NCI-H2081 (cell line): ENCODE measurements around the gene TTC23L.

Experiments
- DNase-seq, 2 experiments: peaks; one replicate each; lab custom pipeline; 2025; lab: John Stamatoyannopoulos, UW

TTC23L gene

GRCh38 chr5:34923694-34924461 is 84.9 kb downstream of the TTC23L start:
- DNase-seq, result no peak

- no peak for DNase-seq
Observed at GRCh38 chr5:34924462-34924765, 85.5 kb downstream of the TTC23L start.

DNA sequence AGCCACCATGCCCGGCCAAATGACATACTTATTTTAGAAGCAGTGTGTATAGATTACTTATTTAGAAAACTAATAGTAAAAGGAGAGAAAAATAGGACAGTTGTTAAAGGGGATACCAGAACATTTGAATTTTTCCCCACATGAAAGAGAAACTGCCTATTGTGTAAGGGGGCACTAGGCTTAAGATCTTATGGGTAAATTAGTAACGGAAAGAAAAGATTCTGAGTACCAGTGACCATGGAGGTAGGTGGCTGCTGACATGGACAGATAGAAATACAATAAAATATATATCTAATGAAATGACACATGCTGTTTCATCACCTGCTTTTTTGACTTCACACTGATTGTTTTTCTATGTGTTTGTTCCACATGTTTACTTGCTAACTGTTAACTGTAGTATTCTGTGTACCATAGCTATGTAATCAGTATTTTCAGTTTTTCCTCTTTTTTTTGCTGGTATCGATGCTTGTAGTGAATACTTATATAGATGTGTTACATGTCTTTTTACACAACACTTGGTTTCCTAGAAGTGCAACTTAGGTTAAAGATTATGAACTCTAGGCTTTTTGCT is 87.4 kb downstream of the TTC23L start:
- no peak for DNase-seq

DNA sequence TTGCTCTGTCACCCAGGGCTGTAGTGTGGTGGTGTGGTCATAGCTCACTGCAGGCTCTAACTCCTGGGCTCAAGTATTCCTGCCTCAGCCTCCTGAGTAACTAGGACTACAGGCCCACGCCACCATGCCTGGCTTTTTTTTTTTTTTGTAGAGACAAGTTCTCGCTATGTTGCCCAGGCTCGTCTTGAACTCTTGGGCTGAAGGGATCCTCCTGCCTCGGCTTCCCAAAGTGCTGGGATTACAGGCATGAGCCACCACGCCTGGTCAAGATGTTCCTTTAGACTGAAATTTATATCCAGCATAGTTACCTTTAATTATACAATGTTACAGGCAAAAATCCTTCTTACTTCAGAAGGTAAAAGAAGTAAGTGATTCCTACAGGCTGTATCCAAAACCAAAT is 88.8 kb downstream of the TTC23L start:
- no peak for DNase-seq

- no peak for DNase-seq
Observed at GRCh38 chr5:34928267-34928666, 89.3 kb downstream of the TTC23L start.

- peak; percentile 99 to 100 for DNase-seq
Observed at GRCh38 chr5:34929134-34929719, 90.3 kb downstream of the TTC23L start, which contains the start of gene DNAJC21. Gene DNAJC21 (plus strand): TSS chr5:34929559. CDS start chr5:34929820, 261 bp downstream.

DNA sequence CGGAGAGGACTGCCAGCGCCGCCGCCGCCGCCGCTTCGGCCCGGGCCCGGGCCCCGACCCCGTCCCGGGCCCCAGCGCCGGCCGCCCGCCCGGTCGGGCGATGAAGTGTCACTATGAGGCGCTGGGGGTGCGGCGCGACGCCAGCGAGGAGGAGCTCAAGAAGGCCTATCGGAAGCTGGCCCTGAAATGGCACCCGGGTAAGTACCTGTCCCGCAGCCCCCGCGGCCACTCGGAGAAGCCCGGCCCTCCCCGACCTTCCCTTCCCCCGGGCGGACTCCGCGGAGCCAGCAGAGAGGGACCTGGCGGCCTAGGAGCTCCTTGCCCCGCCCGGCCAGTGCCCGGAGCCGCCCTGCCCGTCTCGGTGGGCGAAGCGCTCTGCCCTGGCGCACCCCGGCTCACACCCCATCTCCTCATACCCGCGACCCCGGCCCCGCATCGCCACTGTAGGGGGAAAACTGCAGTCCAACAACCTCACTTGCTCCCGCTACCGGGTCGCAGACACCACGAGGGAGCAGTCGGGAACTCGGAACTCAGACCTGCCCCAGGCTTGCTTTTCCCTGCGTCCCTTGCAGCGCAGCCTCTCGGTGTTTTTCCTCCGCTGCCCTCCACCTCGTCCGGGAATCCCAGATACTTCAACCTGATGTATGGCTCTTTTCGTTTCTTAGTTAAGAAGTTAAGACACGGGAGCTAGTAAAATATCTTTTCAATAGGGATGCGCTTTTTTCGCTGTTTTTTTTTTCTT is 90.9 kb downstream of the TTC23L start:
- peak; percentile 87 to 89 for DNase-seq

DNA sequence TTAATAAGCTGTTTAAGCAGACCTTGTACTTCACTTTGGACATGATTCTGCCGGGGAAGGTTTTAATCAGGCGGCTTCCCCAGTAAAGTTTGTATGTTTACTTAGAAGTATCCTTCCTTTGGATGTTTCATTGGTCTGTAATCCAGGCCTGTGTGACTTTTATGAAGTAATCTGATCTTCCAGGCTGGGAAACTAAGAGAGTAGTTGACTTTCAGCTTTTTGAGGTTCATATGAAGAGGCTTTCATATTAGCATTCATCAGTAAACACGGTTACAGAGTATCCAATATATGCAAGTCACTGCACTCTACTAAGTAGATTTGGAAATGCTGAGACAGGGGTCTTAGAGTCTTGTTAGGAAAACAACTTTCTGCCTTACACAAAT is 91.5 kb downstream of the TTC23L start:
- DNase-seq, result peak in 1 of 2 experiments; percentile 44

- no peak for DNase-seq
Observed at GRCh38 chr5:34930870-34931269, 91.9 kb downstream of the TTC23L start.

GRCh38 chr5:34932947-34933346 is 94.0 kb downstream of the TTC23L start:
- DNase-seq, result no peak

GRCh38 chr5:34941936-34942335 is 103.0 kb downstream of the TTC23L start:
- no peak for DNase-seq

DNA sequence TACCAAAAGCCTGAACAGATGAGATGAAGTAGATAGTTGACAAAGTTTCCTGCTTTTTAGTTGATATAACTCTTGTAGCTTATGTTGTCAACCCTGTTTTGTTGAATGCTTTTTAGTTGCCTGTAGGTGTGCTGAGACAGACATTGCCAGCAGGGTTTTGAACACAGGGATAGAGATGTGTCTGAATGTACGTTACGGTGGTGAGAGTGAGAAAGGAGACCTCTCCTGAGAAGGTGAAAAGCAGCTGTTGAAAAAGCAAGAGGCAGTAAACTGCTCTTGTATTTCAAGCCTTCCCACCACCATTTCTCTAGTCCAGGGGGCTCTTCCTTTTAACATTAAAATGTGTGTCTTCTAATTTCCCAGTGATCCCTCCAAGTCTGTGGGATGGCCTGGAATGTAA is 105.1 kb downstream of the TTC23L start:
- no peak for DNase-seq

- no peak for DNase-seq
Observed at GRCh38 chr5:34944460-34945047, 105.6 kb downstream of the TTC23L start.
